Measurements from ENCODE around the gene RABGAP1L.

- TF ChIP-seq CTCF (conservative IDR thresholded peaks at IDR 0.05; ENCODE audit: low read depth, low read length) (no peak), NFE2L2 (IDR thresholded peaks at IDR 0.05; ENCODE audit: low read depth, low read length) (no peak), POLR2A (IDR thresholded peaks at IDR 0.05; ENCODE audit: low read depth, low read length) (no peak)
Observed at GRCh38 chr1:174153085-174153824, 6.1 kb upstream of the RABGAP1L start.
